ENCODE results near the gene ERCC6.

- TF ChIP-seq CTCF (IDR thresholded peaks at IDR 0.05 in 2 of 3, conservative IDR thresholded peaks at IDR 0.05 in 1 of 3; ENCODE audit: control insufficient read depth in 2 of 3, extremely low read depth in 1 of 3, insufficient read depth in 1 of 3, low read depth in 3 of 3, low read length in 3 of 3) (no peak), TCF12 (IDR thresholded peaks at IDR 0.05; ENCODE audit: low read depth, low read length) (no peak), SMC3 (IDR thresholded peaks at IDR 0.05; ENCODE audit: borderline replicate concordance, low read length) (no peak), RBBP5 (conservative IDR thresholded peaks at IDR 0.05) (no peak), GABPA (IDR thresholded peaks at IDR 0.05; ENCODE audit: low read depth) (no peak), EP300 (IDR thresholded peaks at IDR 0.05; ENCODE audit: borderline replicate concordance in 1 of 2, control insufficient read depth in 1 of 2, low read depth in 2 of 2, low read length in 2 of 2) (no peak), ZNF207 (IDR thresholded peaks at IDR 0.05; ENCODE audit: borderline replicate concordance) (no peak), POLR2A (IDR thresholded peaks at IDR 0.05; ENCODE audit: low read depth, low read length) (no peak), JUND (IDR thresholded peaks at IDR 0.05; ENCODE audit: low read depth, low read length) (no peak), ZBTB11 (CRISPR knock-in tag; IDR thresholded peaks at IDR 0.05) (no peak), SUZ12 (IDR thresholded peaks at IDR 0.05; ENCODE audit: unreplicated experiment) (no peak)
These were observed 3.4 kb upstream of the ERCC6 start for GRCh38 chr10:49542353-49542752.

All from GM12878 (cell line).